ENCODE data around the gene LBHD2.

Gene LBHD2

GRCh38 chr14:103058164-103059055 lies 25.6 kb upstream of the LBHD2 start:
- ChIA-PET CTCF (interaction anchor here (0.6 kb wide), 1 partner anchor 16 kb away, joined by 3 read pairs; no protein-coding TSS in a partner anchor), POLR2A (no interaction called here)
- DNase-seq (ENCODE audit: extremely low spot score), result no peak
- TF ChIP-seq HDGF (IDR thresholded peaks at IDR 0.05; ENCODE audit: borderline replicate concordance), result no peak
- no peak for TF ChIP-seq FOXK2 (IDR thresholded peaks at IDR 0.05)
- TF ChIP-seq BHLHE40 (IDR thresholded peaks at IDR 0.05; ENCODE audit: borderline replicate concordance), result no peak
- TF ChIP-seq LEF1 (IDR thresholded peaks at IDR 0.05; ENCODE audit: borderline replicate concordance), result no peak
- TF ChIP-seq CTBP1 (IDR thresholded peaks at IDR 0.05; ENCODE audit: borderline replicate concordance), result no peak
- TF ChIP-seq ARNT (IDR thresholded peaks at IDR 0.05), result no peak
- TF ChIP-seq ZNF384 (IDR thresholded peaks at IDR 0.05), result no peak
- TF ChIP-seq SUZ12 (IDR thresholded peaks at IDR 0.05), result no peak
- no peak for TF ChIP-seq TARDBP (IDR thresholded peaks at IDR 0.05)
- no peak for TF ChIP-seq NFRKB (IDR thresholded peaks at IDR 0.05)
- TF ChIP-seq ELF4 (IDR thresholded peaks at IDR 0.05), result no peak
- TF ChIP-seq L3MBTL2 (conservative IDR thresholded peaks at IDR 0.05), result no peak; the same call in 1 of the 2 replicates
- TF ChIP-seq SP1 (IDR thresholded peaks at IDR 0.05), result no peak
- TF ChIP-seq FOXM1 (IDR thresholded peaks at IDR 0.05; ENCODE audit: borderline replicate concordance), result no peak
- TF ChIP-seq FOXA1 (IDR thresholded peaks at IDR 0.05), result no peak
- no peak for TF ChIP-seq PKNOX1 (IDR thresholded peaks at IDR 0.05)

- no peak for DNase-seq (ENCODE audit: extremely low spot score)
- CTCF ChIA-PET, result no interaction called here
- TF ChIP-seq FOXK2 (IDR thresholded peaks at IDR 0.05), result no peak
- TF ChIP-seq ARNT (IDR thresholded peaks at IDR 0.05), result no peak
- no peak for TF ChIP-seq HDGF (IDR thresholded peaks at IDR 0.05; ENCODE audit: borderline replicate concordance)
- no peak for TF ChIP-seq BHLHE40 (IDR thresholded peaks at IDR 0.05; ENCODE audit: borderline replicate concordance)
- no peak for TF ChIP-seq SP1 (IDR thresholded peaks at IDR 0.05)
- TF ChIP-seq PKNOX1 (IDR thresholded peaks at IDR 0.05), result no peak
- TF ChIP-seq L3MBTL2 (conservative IDR thresholded peaks at IDR 0.05), result no peak
- no peak for TF ChIP-seq FOXM1 (IDR thresholded peaks at IDR 0.05; ENCODE audit: borderline replicate concordance)
- TF ChIP-seq NFRKB (IDR thresholded peaks at IDR 0.05), result no peak
- no peak for TF ChIP-seq TARDBP (IDR thresholded peaks at IDR 0.05)
- TF ChIP-seq ELF4 (IDR thresholded peaks at IDR 0.05), result no peak
- no peak for TF ChIP-seq FOXA1 (IDR thresholded peaks at IDR 0.05)
- TF ChIP-seq ZNF384 (IDR thresholded peaks at IDR 0.05), result no peak
- no peak for TF ChIP-seq LEF1 (IDR thresholded peaks at IDR 0.05; ENCODE audit: borderline replicate concordance)
- POLR2A ChIA-PET, result no interaction called here
Measured at GRCh38 chr14:103059556-103059955, 24.5 kb upstream of the LBHD2 start.

- ChIA-PET CTCF (no interaction called here), POLR2A (no interaction called here)
- DNase-seq (ENCODE audit: extremely low spot score), result no peak
- no peak for TF ChIP-seq SUZ12 (IDR thresholded peaks at IDR 0.05)
- TF ChIP-seq BHLHE40 (IDR thresholded peaks at IDR 0.05; ENCODE audit: borderline replicate concordance), result no peak
- TF ChIP-seq ARNT (IDR thresholded peaks at IDR 0.05), result no peak
- TF ChIP-seq SP1 (IDR thresholded peaks at IDR 0.05), result no peak
- no peak for TF ChIP-seq FOXM1 (IDR thresholded peaks at IDR 0.05; ENCODE audit: borderline replicate concordance)
- no peak for TF ChIP-seq CTBP1 (IDR thresholded peaks at IDR 0.05; ENCODE audit: borderline replicate concordance)
- no peak for TF ChIP-seq NFRKB (IDR thresholded peaks at IDR 0.05)
Measured at GRCh38 chr14:103061482-103061976, 22.5 kb upstream of the LBHD2 start.

- ChIA-PET POLR2A (no interaction called here), CTCF (no interaction called here)
- no peak for TF ChIP-seq FOXK2 (IDR thresholded peaks at IDR 0.05)
- no peak for TF ChIP-seq FOXA1 (IDR thresholded peaks at IDR 0.05)
- TF ChIP-seq FOXM1 (IDR thresholded peaks at IDR 0.05; ENCODE audit: borderline replicate concordance), result no peak
- TF ChIP-seq NFRKB (IDR thresholded peaks at IDR 0.05), result no peak
- TF ChIP-seq TARDBP (IDR thresholded peaks at IDR 0.05), result no peak
- TF ChIP-seq L3MBTL2 (conservative IDR thresholded peaks at IDR 0.05), result no peak
- TF ChIP-seq ELF4 (IDR thresholded peaks at IDR 0.05), result no peak
- TF ChIP-seq ARNT (IDR thresholded peaks at IDR 0.05), result no peak
Measured at GRCh38 chr14:103064436-103064835, 19.6 kb upstream of the LBHD2 start.

GRCh38 chr14:103064978-103065377 lies 19.0 kb upstream of the LBHD2 start:
- ChIA-PET POLR2A (interaction anchor here (1.4 kb wide), 1 partner anchor 10 kb away, joined by 3 read pairs; no protein-coding TSS in a partner anchor), CTCF (no interaction called here)
- TF ChIP-seq PKNOX1 (IDR thresholded peaks at IDR 0.05) (no peak), FOXM1 (IDR thresholded peaks at IDR 0.05; ENCODE audit: borderline replicate concordance) (no peak), L3MBTL2 (conservative IDR thresholded peaks at IDR 0.05) (no peak), BHLHE40 (IDR thresholded peaks at IDR 0.05; ENCODE audit: borderline replicate concordance) (no peak), LEF1 (IDR thresholded peaks at IDR 0.05; ENCODE audit: borderline replicate concordance) (no peak), CTBP1 (IDR thresholded peaks at IDR 0.05; ENCODE audit: borderline replicate concordance) (no peak)
- no peak for DNase-seq (ENCODE audit: extremely low spot score)

More at GRCh38 chr14:103064436-103064835, 19.6 kb upstream of the LBHD2 start:
- DNase-seq (ENCODE audit: extremely low spot score), result no peak

- ChIA-PET CTCF (no interaction called here), POLR2A (interaction anchor here (1.4 kb wide), 1 partner anchor 9 kb away, joined by 3 read pairs; no protein-coding TSS in a partner anchor)
- no peak for TF ChIP-seq ARNT (IDR thresholded peaks at IDR 0.05)
- no peak for TF ChIP-seq HDGF (IDR thresholded peaks at IDR 0.05; ENCODE audit: borderline replicate concordance)
- TF ChIP-seq ZNF384 (IDR thresholded peaks at IDR 0.05), result no peak
- no peak for TF ChIP-seq BHLHE40 (IDR thresholded peaks at IDR 0.05; ENCODE audit: borderline replicate concordance)
- no peak for TF ChIP-seq LEF1 (IDR thresholded peaks at IDR 0.05; ENCODE audit: borderline replicate concordance)
- TF ChIP-seq SP1 (IDR thresholded peaks at IDR 0.05), result no peak
- TF ChIP-seq PKNOX1 (IDR thresholded peaks at IDR 0.05), result no peak
- TF ChIP-seq CTBP1 (IDR thresholded peaks at IDR 0.05; ENCODE audit: borderline replicate concordance), result no peak
- TF ChIP-seq NFRKB (IDR thresholded peaks at IDR 0.05), result no peak
- TF ChIP-seq FOXK2 (IDR thresholded peaks at IDR 0.05), result no peak
- no peak for TF ChIP-seq SUZ12 (IDR thresholded peaks at IDR 0.05)
- no peak for TF ChIP-seq TARDBP (IDR thresholded peaks at IDR 0.05)
- DNase-seq (ENCODE audit: extremely low spot score), result no peak
Measured at GRCh38 chr14:103065861-103066260, 18.1 kb upstream of the LBHD2 start.
